ENCODE measurements around the gene PMVK. TPM values are rescaled to one million over a fixed set of nuclear protein-coding genes. Genes with fewer than 3 reads are reported as not detected.

PMVK gene
- total RNA-seq, 4 donors from 2014 or later, result 29.0 to 38.2 (median 33.5) TPM

- WGBS, 2 donors, result 52 to 64% methylated on average over 3 of the region's 3 CpGs
- peaks cover 8 to 43% (median 16%) of the 10 kb centered on the region in 3 donors for H3K36me3 ChIP-seq
- peaks cover 21 to 80% (median 53%) of the 10 kb centered on the region in 3 donors for H3K4me1 ChIP-seq
- no peak for DNase-seq
- peak overlapping the region in 3 of 4 donors; percentile 60 to 89 (median 82) for H3K27ac ChIP-seq
- H3K4me3 ChIP-seq, result peak overlapping the region in 2 of 4 donors; percentile 56 to 71
- H3K27me3 ChIP-seq, result no peaks in the 10 kb centered on the region
- H3K9me3 ChIP-seq, result no peaks in the 10 kb centered on the region
- no peak for TF ChIP-seq CTCF (IDR thresholded peaks at IDR 0.05)
- no peak for TF ChIP-seq POLR2A (IDR thresholded peaks at IDR 0.05)
- intact Hi-C loops (cut with DNase I), result loop anchor here (10.0 kb wide), 1 partner anchor 390 kb away; the partner anchor contains the start of gene CHRNB2
Observed at GRCh38 chr1:154954541-154954940, 18.0 kb upstream of the PMVK start.

GRCh38 chr1:154953611-154954038 lies 17.1 kb upstream of the PMVK start:
- WGBS, 2 donors, result no CpG with 5 or more reads among the region's 2 CpGs
- Histone ChIP-seq H3K9me3 (no peaks in the 10 kb centered on the region), H3K4me3 (peak overlapping the region in 2 of 4 donors; percentile 7 to 8), H3K36me3 (peaks cover 6 to 35% (median 7%) of the 10 kb centered on the region in 3 donors), H3K27ac (no peak overlapping the region), H3K4me1 (peaks cover 21 to 71% (median 53%) of the 10 kb centered on the region in 3 donors), H3K27me3 (no peaks in the 10 kb centered on the region)
- TF ChIP-seq POLR2A (IDR thresholded peaks at IDR 0.05) (no peak), CTCF (IDR thresholded peaks at IDR 0.05) (no peak)
- DNase-seq, result no peak
- intact Hi-C loops (cut with DNase I), result loop anchor here (10.0 kb wide), 1 partner anchor 389 kb away; the partner anchor contains the start of gene CHRNB2

- Histone ChIP-seq H3K9me3 (no peaks in the 10 kb centered on the region), H3K4me3 (peak overlapping the region in 1 of 4 donors; percentile 37), H3K4me1 (peaks cover 21 to 63% (median 53%) of the 10 kb centered on the region in 3 donors), H3K36me3 (peaks cover under 1 to 35% (median 10%) of the 10 kb centered on the region in 3 donors), H3K27ac (no peak overlapping the region), H3K27me3 (no peaks in the 10 kb centered on the region)
- intact Hi-C loops (cut with DNase I), result loop anchor here (10.0 kb wide), 1 partner anchor 388 kb away; the partner anchor contains the start of gene CHRNB2
- 91 to 93% methylated on average over 6 of the region's 6 CpGs for WGBS, 2 donors
- TF ChIP-seq POLR2A (IDR thresholded peaks at IDR 0.05), result no peak
- TF ChIP-seq CTCF (IDR thresholded peaks at IDR 0.05), result no peak
- no peak for DNase-seq
Observed at GRCh38 chr1:154952664-154953063, 16.1 kb upstream of the PMVK start.

- H3K4me3 ChIP-seq, result peak overlapping the region in 1 of 4 donors; percentile 37
- WGBS, 2 donors, result 67 to 82% methylated on average over 9 to 11 of the region's 15 CpGs
- no peak for DNase-seq
- H3K4me1 ChIP-seq, result peaks cover 21 to 57% (median 49%) of the 10 kb centered on the region in 3 donors
- H3K27ac ChIP-seq, result peak overlapping the region in 2 of 4 donors; percentile 14 to 44
- H3K9me3 ChIP-seq, result no peaks in the 10 kb centered on the region
- intact Hi-C loops (cut with DNase I), result loop anchor here (10.0 kb wide), 1 partner anchor 387 kb away; the partner anchor contains the start of gene CHRNB2
- TF ChIP-seq POLR2A (IDR thresholded peaks at IDR 0.05) (no peak), CTCF (IDR thresholded peaks at IDR 0.05) (no peak)
- peaks cover 5 to 36% (median 10%) of the 10 kb centered on the region in 3 donors for H3K36me3 ChIP-seq
- H3K27me3 ChIP-seq, result no peaks in the 10 kb centered on the region
Observed at GRCh38 chr1:154951901-154952657, 15.6 kb upstream of the PMVK start.

- Histone ChIP-seq H3K4me1 (peaks cover 14 to 42% (median 29%) of the 10 kb centered on the region in 3 donors), H3K4me3 (no peak overlapping the region), H3K36me3 (peaks cover 10 to 62% (median 11%) of the 10 kb centered on the region in 3 donors), H3K27ac (no peak overlapping the region), H3K9me3 (no peaks in the 10 kb centered on the region), H3K27me3 (no peaks in the 10 kb centered on the region)
- TF ChIP-seq POLR2A (IDR thresholded peaks at IDR 0.05), result no peak
- no peak for TF ChIP-seq CTCF (IDR thresholded peaks at IDR 0.05)
- intact Hi-C loops (cut with DNase I), result no loop called here
- WGBS, 2 donors, result 90% methylated on average over 2 to 4 of the region's 11 CpGs
- DNase-seq, result no peak
Observed at GRCh38 chr1:154948079-154948478, 11.6 kb upstream of the PMVK start.

Data from esophagus squamous epithelium (tissue), 5 donors.